Esophagus squamous epithelium (tissue), 5 donors: Measurements from ENCODE around the gene SELL. TPM values are rescaled to one million over a fixed set of nuclear protein-coding genes. Genes with fewer than 3 reads are reported as not detected.
"Not testable (repeated sequence)": the region's sequence is repeated elsewhere in the genome, so short reads cannot be mapped to it uniquely, and the experiment has no call there.

Experiments used
- DNase-seq: peaks from one replicate; lab custom pipeline; 2025; lab: John Stamatoyannopoulos, UW
- H3K27ac ChIP-seq, 4 donors: fragments of 200-600 bp; sonication (generic); one replicate each; pipeline ENCODE4 v1.5.1; 2016 to 2019; ENCODE audit warnings: mild to moderate bottlenecking in 1 of 4
- H3K27me3 ChIP-seq, 4 donors: fragments of 200-600 bp; sonication (generic); 1 replicate in 3 of 4; 2 replicates in 1 of 4; pipeline versions ENCODE4 v1.5.1 to v1.6.0; 2017 to 2021; ENCODE audit warnings: antibody characterized with exemption in 1 of 4
- H3K36me3 ChIP-seq, 3 donors: fragments of 200-600 bp; sonication (generic); one replicate each; pipeline ENCODE4 v1.5.1; 2016 to 2019
- H3K4me1 ChIP-seq, 3 donors: fragments of 200-600 bp; sonication (generic); one replicate each; pipeline ENCODE4 v1.5.1; 2017 to 2019
- H3K4me3 ChIP-seq, 4 donors: fragments of 200-600 bp; sonication (generic); 1 replicate in 3 of 4; 2 replicates in 1 of 4; pipeline ENCODE4 v1.5.1; 2016 to 2019; ENCODE audit warnings: mild to moderate bottlenecking in 2 of 4, moderate library complexity in 1 of 4
- H3K9me3 ChIP-seq, 3 donors: fragments of 200-600 bp; sonication (generic); one replicate each; pipeline ENCODE4 v1.5.1; 2016 to 2019
- CTCF ChIP-seq, 6 experiments: fragments of 450-650 bp in 4 of 6; fragments of 200-600 bp in 2 of 6; sonication (generic) in 2 of 6; IDR thresholded peaks; one replicate each; pipeline ENCODE4 v1.5.1; 2016 to 2019; ENCODE audit warnings: antibody characterized with exemption in 6 of 6, mild to moderate bottlenecking in 4 of 6, moderate library complexity in 4 of 6
- POLR2A ChIP-seq, 4 donors: fragments of 450-650 bp; IDR thresholded peaks; one replicate each; pipeline ENCODE4 v1.6.1; 2017; ENCODE audit warnings: antibody characterized with exemption in 4 of 4, mild to moderate bottlenecking in 4 of 4, moderate library complexity in 3 of 4
- WGBS, 2 donors: methylation state at CpG; one replicate each; pipeline ENCODE4 v1.1.5; 2018; 5-methylcytosine and 5-hydroxymethylcytosine counted together
- intact Hi-C: fragments of 100-400 bp; cut with DNase I; formaldehyde crosslinking; loops from one replicate; pipeline ENCODE4 v1.15.0; 2022
- total RNA-seq, 4 donors: library from RNA; depleted of rRNA; stranded (reverse); fragments of >200 nt; gene quantifications; one replicate each; pipeline ENCODE4 v1.1.0, GENCODE V29; 2016
- donor health status: DM: yes; HTN: yes; CAD: no.

The SELL gene
- total RNA-seq, 4 donors from 2014 or later = 0.38 to 2.2 (median 1.1) TPM

- DNase-seq, H3K27ac ChIP-seq, H3K9me3 ChIP-seq, H3K4me3 ChIP-seq, H3K4me1 ChIP-seq, H3K36me3 ChIP-seq, intact Hi-C loops, H3K27me3 ChIP-seq: not testable (repeated sequence)
- 45 to 50% methylated on average over 2 of the region's 2 CpGs for WGBS, 2 donors
Observed at GRCh38 chr1:169667227-169667639, 44.2 kb downstream of the SELL start.

- H3K9me3 ChIP-seq, H3K4me3 ChIP-seq, H3K36me3 ChIP-seq, DNase-seq, H3K27me3 ChIP-seq, H3K4me1 ChIP-seq, intact Hi-C loops, H3K27ac ChIP-seq: not testable (repeated sequence)
- 56 to 77% methylated on average over 7 to 8 of the region's 8 CpGs for WGBS, 2 donors
Observed at GRCh38 chr1:169662680-169663079, 48.7 kb downstream of the SELL start.

GRCh38 chr1:169661066-169661465 lies 50.4 kb downstream of the SELL start:
- intact Hi-C loops, H3K27ac ChIP-seq, DNase-seq, H3K4me1 ChIP-seq, H3K27me3 ChIP-seq, H3K9me3 ChIP-seq, H3K36me3 ChIP-seq, H3K4me3 ChIP-seq: not testable (repeated sequence)
- WGBS, 2 donors = 85 to 100% methylated on average over 1 to 5 of the region's 16 CpGs

GRCh38 chr1:169658777-169659176 lies 52.6 kb downstream of the SELL start:
- H3K27me3 ChIP-seq, H3K9me3 ChIP-seq, DNase-seq, H3K27ac ChIP-seq, H3K4me1 ChIP-seq, H3K4me3 ChIP-seq, intact Hi-C loops, H3K36me3 ChIP-seq: not testable (repeated sequence)

GRCh38 chr1:169653873-169654272 lies 57.5 kb downstream of the SELL start:
- 91 to 93% methylated on average over 2 of the region's 2 CpGs for WGBS, 2 donors
- Histone ChIP-seq H3K27ac (no peak overlapping the region), H3K4me1 (no peaks in the 10 kb centered on the region), H3K36me3 (no peaks in the 10 kb centered on the region), H3K4me3 (no peak overlapping the region), H3K27me3 (no peaks in the 10 kb centered on the region), H3K9me3 (no peaks in the 10 kb centered on the region)
- DNase-seq = no peak
- no peak for TF ChIP-seq POLR2A (IDR thresholded peaks at IDR 0.05)
- TF ChIP-seq CTCF (IDR thresholded peaks at IDR 0.05) = no peak
- intact Hi-C loops = no loop called here

GRCh38 chr1:169651035-169651434 lies 60.4 kb downstream of the SELL start:
- Histone ChIP-seq H3K4me3 (no peak overlapping the region), H3K36me3 (no peaks in the 10 kb centered on the region), H3K9me3 (no peaks in the 10 kb centered on the region), H3K27ac (no peak overlapping the region), H3K4me1 (no peaks in the 10 kb centered on the region), H3K27me3 (no peaks in the 10 kb centered on the region)
- WGBS, 2 donors = 83 to 89% methylated on average over 2 of the region's 2 CpGs
- TF ChIP-seq POLR2A (IDR thresholded peaks at IDR 0.05) = no peak
- no peak for TF ChIP-seq CTCF (IDR thresholded peaks at IDR 0.05)
- intact Hi-C loops = no loop called here
- DNase-seq = no peak

GRCh38 chr1:169650551-169650950 lies 60.9 kb downstream of the SELL start:
- Histone ChIP-seq H3K27me3 (no peaks in the 10 kb centered on the region), H3K9me3 (no peaks in the 10 kb centered on the region), H3K27ac (no peak overlapping the region), H3K4me3 (no peak overlapping the region), H3K4me1 (no peaks in the 10 kb centered on the region), H3K36me3 (no peaks in the 10 kb centered on the region)
- WGBS, 2 donors = 37 to 38% methylated on average over 4 of the region's 4 CpGs
- intact Hi-C loops = no loop called here
- DNase-seq = no peak
- TF ChIP-seq POLR2A (IDR thresholded peaks at IDR 0.05) = no peak
- no peak for TF ChIP-seq CTCF (IDR thresholded peaks at IDR 0.05)
